Neural cell (in vitro differentiated cells): Measurements from ENCODE around the gene GMDS. TPM values are rescaled to one million over a fixed set of nuclear protein-coding genes. Genes with fewer than 3 reads are reported as not detected.

ENCODE experiments used
- H2AFZ ChIP-seq: fragments of 200-600, 300-800 bp; sonication (generic), shearing (Covaris generic); 2 replicates; pipeline ENCODE4 v1.6.0; 2014; ENCODE audit warnings: low read depth, mild to moderate bottlenecking, antibody characterized with exemption, low read length, moderate library complexity
- H3F3A ChIP-seq: fragments of 200-600 bp; shearing (Covaris generic); 2 replicates; pipeline ENCODE4 v1.6.1; 2016; ENCODE audit warnings: mild to moderate bottlenecking, moderate library complexity, mixed read lengths, antibody characterized with exemption, low read length; ENCODE audit not compliant: insufficient read depth, poor library complexity, severe bottlenecking
- H3K27ac ChIP-seq: fragments of 200-600, 300-800 bp; sonication (generic), shearing (Covaris generic); 2 replicates; pipeline ENCODE4 v1.5.1; 2014; ENCODE audit warnings: mild to moderate bottlenecking, low read length, moderate library complexity
- H3K27me3 ChIP-seq: fragments of 300-800, 200-600 bp; sonication (generic), shearing (Covaris generic); 2 replicates; pipeline ENCODE4 v1.6.0; 2014; ENCODE audit warnings: mild to moderate bottlenecking, low read depth, low read length, moderate library complexity; ENCODE audit not compliant: insufficient read depth
- H3K36me3 ChIP-seq: fragments of 300-800, 200-600 bp; sonication (generic), shearing (Covaris generic); 2 replicates; pipeline ENCODE4 v1.5.1; 2014; ENCODE audit warnings: mild to moderate bottlenecking, antibody characterized with exemption, low read length, moderate library complexity; ENCODE audit not compliant: insufficient read depth
- H3K4me2 ChIP-seq: fragments of 300-800, 200-600 bp; sonication (generic), shearing (Covaris generic); 2 replicates; pipeline ENCODE4 v1.6.0; 2014; ENCODE audit warnings: mild to moderate bottlenecking, low read length
- H3K4me3 ChIP-seq: fragments of 300-800, 200-600 bp; sonication (generic), shearing (Covaris generic); 2 replicates; pipeline ENCODE4 v1.5.1; 2014; ENCODE audit warnings: mild to moderate bottlenecking, low read length, moderate library complexity
- H3K79me2 ChIP-seq: fragments of 200-600 bp; shearing (Covaris generic); replicated peaks from 2 replicates; pipeline ENCODE4 v1.6.0; 2014; ENCODE audit warnings: mild to moderate bottlenecking, low read length, moderate library complexity; ENCODE audit not compliant: insufficient read depth
- H3K9ac ChIP-seq: fragments of 300-800, 200-600 bp; sonication (generic), shearing (Covaris generic); 2 replicates; pipeline ENCODE4 v1.6.1; 2016; ENCODE audit warnings: mild to moderate bottlenecking, low read length, mixed read lengths
- H3K9me2 ChIP-seq: fragments of 200-600 bp; shearing (Covaris generic); 2 replicates; pipeline ENCODE4 v1.6.1; 2016; ENCODE audit warnings: mild to moderate bottlenecking, low read length, mixed read lengths; ENCODE audit not compliant: insufficient read depth
- H3K9me3 ChIP-seq: fragments of 200-600, 300-800 bp; sonication (generic), shearing (Covaris generic); 2 replicates; pipeline ENCODE4 v1.6.1; 2016; ENCODE audit warnings: mild to moderate bottlenecking, mixed run types, low read length, moderate library complexity, mixed read lengths
- H4K20me1 ChIP-seq: fragments of 200-600 bp; shearing (Covaris generic); 2 replicates; pipeline ENCODE4 v1.6.1; 2016; ENCODE audit warnings: mild to moderate bottlenecking, mixed run types; ENCODE audit not compliant: insufficient read depth
- EP300 ChIP-seq: fragments of 450-650 bp; conservative IDR thresholded peaks from 2 replicates; pipeline ENCODE4 v1.6.1; 2014; ENCODE audit warnings: antibody characterized with exemption, mild to moderate bottlenecking, moderate library complexity; ENCODE audit not compliant: poor library complexity, severe bottlenecking
- EZH2 ChIP-seq: fragments of 200-600, 300-800 bp; shearing (Covaris generic), sonication (generic); IDR thresholded peaks from 2 replicates; pipeline ENCODE4 v1.6.1; 2014; ENCODE audit warnings: antibody characterized with exemption, low read length, borderline replicate concordance, mild to moderate bottlenecking; ENCODE audit not compliant: insufficient read depth, poor library complexity, severe bottlenecking
- MXI1 ChIP-seq: fragments of 450-650 bp; conservative IDR thresholded peaks from 2 replicates; pipeline ENCODE4 v1.6.1; 2014; ENCODE audit warnings: antibody characterized with exemption, mild to moderate bottlenecking; ENCODE audit not compliant: poor library complexity, severe bottlenecking
- POLR2AphosphoS5 ChIP-seq: IDR thresholded peaks from 2 replicates; pipeline ENCODE4 v1.6.1; 2012
- RAD21 ChIP-seq: fragments of 450-650 bp; conservative IDR thresholded peaks from 2 replicates; pipeline ENCODE4 v1.6.1; 2014; ENCODE audit warnings: antibody characterized with exemption, mild to moderate bottlenecking, moderate library complexity
- REST ChIP-seq: IDR thresholded peaks from 2 replicates; pipeline ENCODE4 v1.6.1; 2012; ENCODE audit warnings: borderline replicate concordance
- SMC3 ChIP-seq: fragments of 450-650 bp; conservative IDR thresholded peaks from 2 replicates; pipeline ENCODE4 v1.6.1; 2014; ENCODE audit warnings: antibody characterized with exemption, mild to moderate bottlenecking, moderate library complexity; ENCODE audit not compliant: poor library complexity
- TAF1 ChIP-seq: IDR thresholded peaks from 2 replicates; pipeline ENCODE4 v1.6.1; 2012; ENCODE audit warnings: low read depth
- polyA plus RNA-seq: library from polyadenylated mRNA; depleted of rRNA; stranded (reverse); fragments of >200 nt; gene quantifications from 2 replicates; pipeline ENCODE4 v1.2.3, GENCODE V29; 2014
- TF ChIP-seq, protein P1 (sequence below): fragments of 450-650 bp; IDR thresholded peaks from 2 replicates; pipeline ENCODE4 v1.5.1; 2014; ENCODE audit warnings: antibody characterized with exemption, mild to moderate bottlenecking, moderate library complexity; ENCODE audit not compliant: poor library complexity, severe bottlenecking

GMDS gene
- polyA plus RNA-seq, 1 donor from 2014 or later: 11.4 TPM

- H3K79me2 ChIP-seq: no peaks in the 10 kb centered on the region
These were observed 73.7 kb downstream of the GMDS start for GRCh38 chr6:2171728-2172127.

DNA sequence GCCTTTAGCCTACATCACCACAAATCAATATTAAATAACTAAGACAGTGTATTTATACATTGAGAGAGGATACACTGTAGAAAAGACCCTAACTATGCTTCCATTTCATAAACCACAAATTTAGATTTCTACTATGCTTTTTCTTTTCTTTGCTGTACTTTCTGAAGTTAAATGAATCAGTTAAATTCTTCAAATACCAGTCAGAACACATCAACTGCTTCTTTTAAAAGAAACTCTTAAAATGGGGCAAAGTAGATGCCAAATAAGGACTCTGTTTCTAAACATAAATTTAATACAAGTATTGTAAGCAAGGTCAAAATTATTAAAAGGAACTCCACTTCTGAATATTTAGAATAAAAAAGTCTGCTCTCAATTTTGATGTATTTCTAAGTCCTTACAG is 76.9 kb downstream of the GMDS start:
- Histone ChIP-seq H3K36me3 (no peaks in the 10 kb centered on the region), H3K27ac (no peak overlapping the region), H4K20me1 (no peaks in the 10 kb centered on the region), H3K9me2 (no peaks in the 10 kb centered on the region), H3F3A (no peaks in the 10 kb centered on the region), H3K4me3 (no peak overlapping the region), H2AFZ (no peak overlapping the region), H3K79me2 (no peaks in the 10 kb centered on the region), H3K4me2 (no peak overlapping the region), H3K9me3 (no peaks in the 10 kb centered on the region), H3K27me3 (no peaks in the 10 kb centered on the region), H3K9ac (no peak overlapping the region)
- no peak for TF ChIP-seq TAF1
- no peak for TF ChIP-seq POLR2AphosphoS5
- no peak for TF ChIP-seq MXI1
- no peak for TF ChIP-seq REST
- no peak for TF ChIP-seq EZH2
- TF ChIP-seq RAD21: no peak
- TF ChIP-seq, protein P1, sequence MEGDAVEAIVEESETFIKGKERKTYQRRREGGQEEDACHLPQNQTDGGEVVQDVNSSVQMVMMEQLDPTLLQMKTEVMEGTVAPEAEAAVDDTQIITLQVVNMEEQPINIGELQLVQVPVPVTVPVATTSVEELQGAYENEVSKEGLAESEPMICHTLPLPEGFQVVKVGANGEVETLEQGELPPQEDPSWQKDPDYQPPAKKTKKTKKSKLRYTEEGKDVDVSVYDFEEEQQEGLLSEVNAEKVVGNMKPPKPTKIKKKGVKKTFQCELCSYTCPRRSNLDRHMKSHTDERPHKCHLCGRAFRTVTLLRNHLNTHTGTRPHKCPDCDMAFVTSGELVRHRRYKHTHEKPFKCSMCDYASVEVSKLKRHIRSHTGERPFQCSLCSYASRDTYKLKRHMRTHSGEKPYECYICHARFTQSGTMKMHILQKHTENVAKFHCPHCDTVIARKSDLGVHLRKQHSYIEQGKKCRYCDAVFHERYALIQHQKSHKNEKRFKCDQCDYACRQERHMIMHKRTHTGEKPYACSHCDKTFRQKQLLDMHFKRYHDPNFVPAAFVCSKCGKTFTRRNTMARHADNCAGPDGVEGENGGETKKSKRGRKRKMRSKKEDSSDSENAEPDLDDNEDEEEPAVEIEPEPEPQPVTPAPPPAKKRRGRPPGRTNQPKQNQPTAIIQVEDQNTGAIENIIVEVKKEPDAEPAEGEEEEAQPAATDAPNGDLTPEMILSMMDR: no peak
- TF ChIP-seq EP300: no peak

More at GRCh38 chr6:2171728-2172127, 73.7 kb downstream of the GMDS start:
- Histone ChIP-seq H3F3A (no peaks in the 10 kb centered on the region), H4K20me1 (no peaks in the 10 kb centered on the region), H3K4me3 (no peak overlapping the region), H3K27me3 (no peaks in the 10 kb centered on the region), H3K27ac (no peak overlapping the region), H3K9ac (no peak overlapping the region), H3K4me2 (no peak overlapping the region), H3K36me3 (no peaks in the 10 kb centered on the region), H3K9me3 (no peaks in the 10 kb centered on the region), H3K9me2 (no peaks in the 10 kb centered on the region), H2AFZ (no peak overlapping the region)
- TF ChIP-seq SMC3 (no peak), TAF1 (no peak), REST (no peak), EZH2 (no peak), POLR2AphosphoS5 (no peak), RAD21 (no peak), EP300 (no peak), MXI1 (no peak)
- TF ChIP-seq, protein P1: no peak
